Osteocyte (in vitro differentiated cells): ENCODE data around the gene RNF112. TPM values are rescaled to one million over a fixed set of nuclear protein-coding genes. Genes with fewer than 3 reads are reported as not detected.

ENCODE experiments used
- DNase-seq: peaks from one replicate; pipeline ENCODE4 v3.0.0; 2021; ENCODE audit warnings: mixed read lengths; ENCODE audit not compliant: unreplicated experiment; ENCODE audit errors: extremely low spot score
- H3K27ac Mint-ChIP-seq: one replicate; pipeline ENCODE4 v1.8.0; 2021; ENCODE audit warnings: mild to moderate bottlenecking, mixed read lengths; ENCODE audit not compliant: unreplicated experiment
- H3K27me3 Mint-ChIP-seq: one replicate; pipeline ENCODE4 v1.8.0; 2021; ENCODE audit warnings: mixed read lengths; ENCODE audit not compliant: unreplicated experiment
- H3K36me3 Mint-ChIP-seq: one replicate; pipeline ENCODE4 v1.8.0; 2021; ENCODE audit warnings: mixed read lengths; ENCODE audit not compliant: unreplicated experiment
- H3K4me1 Mint-ChIP-seq: one replicate; pipeline ENCODE4 v1.8.0; 2021; ENCODE audit warnings: mixed read lengths; ENCODE audit not compliant: unreplicated experiment
- H3K4me3 Mint-ChIP-seq: one replicate; pipeline ENCODE4 v1.8.0; 2021; ENCODE audit warnings: mild to moderate bottlenecking, moderate library complexity, mixed read lengths; ENCODE audit not compliant: unreplicated experiment
- H3K9me3 Mint-ChIP-seq: one replicate; pipeline ENCODE4 v1.8.0; 2021; ENCODE audit warnings: mixed read lengths; ENCODE audit not compliant: unreplicated experiment
- total RNA-seq: library from RNA; stranded (reverse); gene quantifications from 2 replicates; pipeline ENCODE4 v1.2.1, GENCODE V29; 2021
- TF ChIP-seq, protein P1 (sequence below): fragments of 200-600 bp; sonication (generic); IDR thresholded peaks from 2 replicates; pipeline ENCODE4 v1.5.0; 2021; ENCODE audit warnings: antibody characterized with exemption, mild to moderate bottlenecking, moderate library complexity

Gene RNF112
- total RNA-seq, 1 donor from 2014 or later: 0.89 TPM

DNA sequence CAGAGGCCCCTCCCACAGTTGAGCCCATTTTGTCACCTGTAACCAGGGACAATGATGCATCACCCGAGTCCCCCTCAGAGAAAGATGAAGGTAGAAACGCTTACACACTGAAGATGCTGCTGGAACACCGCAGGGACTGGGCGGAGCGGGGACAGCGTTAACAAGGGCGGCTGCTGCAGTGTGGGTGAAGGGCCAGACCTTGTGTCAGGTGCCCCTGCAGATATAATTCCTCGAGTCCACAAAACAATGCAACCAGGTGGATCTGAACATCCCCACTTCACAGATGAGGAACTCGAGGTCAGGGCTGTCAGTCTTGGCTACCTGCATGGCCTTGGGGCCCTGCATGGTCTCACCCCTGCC, 39.0 kb upstream of the RNF112 start:
- Mint-ChIP-seq H3K4me3 (no peak overlapping the region), H3K27ac (no peak overlapping the region), H3K9me3 (no peaks in the 10 kb centered on the region), H3K36me3 (no peaks in the 10 kb centered on the region), H3K4me1 (peaks cover 33% of the 10 kb centered on the region), H3K27me3 (no peaks in the 10 kb centered on the region)
- no peak for DNase-seq
- TF ChIP-seq, protein P1, sequence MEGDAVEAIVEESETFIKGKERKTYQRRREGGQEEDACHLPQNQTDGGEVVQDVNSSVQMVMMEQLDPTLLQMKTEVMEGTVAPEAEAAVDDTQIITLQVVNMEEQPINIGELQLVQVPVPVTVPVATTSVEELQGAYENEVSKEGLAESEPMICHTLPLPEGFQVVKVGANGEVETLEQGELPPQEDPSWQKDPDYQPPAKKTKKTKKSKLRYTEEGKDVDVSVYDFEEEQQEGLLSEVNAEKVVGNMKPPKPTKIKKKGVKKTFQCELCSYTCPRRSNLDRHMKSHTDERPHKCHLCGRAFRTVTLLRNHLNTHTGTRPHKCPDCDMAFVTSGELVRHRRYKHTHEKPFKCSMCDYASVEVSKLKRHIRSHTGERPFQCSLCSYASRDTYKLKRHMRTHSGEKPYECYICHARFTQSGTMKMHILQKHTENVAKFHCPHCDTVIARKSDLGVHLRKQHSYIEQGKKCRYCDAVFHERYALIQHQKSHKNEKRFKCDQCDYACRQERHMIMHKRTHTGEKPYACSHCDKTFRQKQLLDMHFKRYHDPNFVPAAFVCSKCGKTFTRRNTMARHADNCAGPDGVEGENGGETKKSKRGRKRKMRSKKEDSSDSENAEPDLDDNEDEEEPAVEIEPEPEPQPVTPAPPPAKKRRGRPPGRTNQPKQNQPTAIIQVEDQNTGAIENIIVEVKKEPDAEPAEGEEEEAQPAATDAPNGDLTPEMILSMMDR: no peak

DNA sequence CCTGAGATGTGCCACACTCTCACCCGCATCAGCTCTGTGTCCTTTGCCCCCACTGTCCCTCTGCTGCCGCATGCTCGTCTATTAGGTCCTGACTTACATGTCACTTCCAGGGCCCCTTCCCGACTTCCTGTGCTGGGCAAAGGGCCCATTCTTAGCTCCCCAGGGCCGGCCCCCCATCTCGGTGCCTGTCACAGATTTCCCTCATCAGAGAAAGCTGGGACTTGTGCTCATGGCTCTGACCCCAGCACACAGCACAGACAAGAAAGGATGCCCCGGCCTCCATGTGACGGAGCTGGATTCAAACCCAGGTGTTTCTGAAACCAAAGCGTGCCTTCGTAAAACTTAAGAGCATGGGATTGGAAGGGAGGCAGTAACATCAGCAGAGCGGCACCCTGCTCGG, 38.6 kb upstream of the RNF112 start:
- TF ChIP-seq, protein P1: no peak
- peaks cover 37% of the 10 kb centered on the region for H3K4me1 Mint-ChIP-seq

DNA sequence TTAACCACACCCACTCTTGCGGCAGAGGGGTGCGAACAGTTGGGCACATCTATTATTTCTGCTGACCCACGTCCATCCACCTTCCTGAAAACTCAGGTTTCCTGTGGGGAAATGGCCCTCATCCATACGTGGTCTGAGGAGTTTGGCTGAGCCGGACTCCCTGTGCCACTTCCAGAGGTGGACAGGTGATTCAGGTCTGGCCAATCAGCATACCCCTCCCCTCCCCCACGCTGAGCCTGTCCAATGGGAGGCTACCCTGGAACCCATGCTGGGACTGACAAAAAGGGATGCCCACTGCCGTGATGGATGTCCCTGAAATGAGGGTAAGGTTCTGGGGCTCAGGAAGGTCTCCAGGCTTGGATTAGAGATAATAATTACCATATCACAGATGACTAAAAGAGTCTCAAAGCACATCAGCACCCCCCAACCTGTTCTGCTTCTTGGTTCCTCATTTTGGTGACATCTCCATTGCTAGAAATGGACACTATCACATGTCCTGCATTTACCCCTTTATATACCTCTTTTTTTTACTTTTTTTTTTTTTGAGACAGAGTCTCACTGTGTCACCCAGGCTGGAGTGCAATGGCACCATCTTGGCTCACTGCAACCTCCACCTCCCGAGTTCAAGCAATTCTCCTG, 38.0 kb upstream of the RNF112 start:
- DNase-seq: no peak
- TF ChIP-seq, protein P1: no peak
- no peak overlapping the region for H3K27ac Mint-ChIP-seq
- H3K36me3 Mint-ChIP-seq: no peaks in the 10 kb centered on the region
- no peak overlapping the region for H3K4me3 Mint-ChIP-seq
- H3K9me3 Mint-ChIP-seq: no peaks in the 10 kb centered on the region
- H3K4me1 Mint-ChIP-seq: peaks cover 37% of the 10 kb centered on the region
- no peaks in the 10 kb centered on the region for H3K27me3 Mint-ChIP-seq

More for the DNA sequence above, 38.6 kb upstream of the RNF112 start:
- Mint-ChIP-seq H3K4me3 (no peak overlapping the region), H3K9me3 (no peaks in the 10 kb centered on the region), H3K36me3 (no peaks in the 10 kb centered on the region), H3K27me3 (no peaks in the 10 kb centered on the region), H3K27ac (no peak overlapping the region)
- no peak for DNase-seq

DNA sequence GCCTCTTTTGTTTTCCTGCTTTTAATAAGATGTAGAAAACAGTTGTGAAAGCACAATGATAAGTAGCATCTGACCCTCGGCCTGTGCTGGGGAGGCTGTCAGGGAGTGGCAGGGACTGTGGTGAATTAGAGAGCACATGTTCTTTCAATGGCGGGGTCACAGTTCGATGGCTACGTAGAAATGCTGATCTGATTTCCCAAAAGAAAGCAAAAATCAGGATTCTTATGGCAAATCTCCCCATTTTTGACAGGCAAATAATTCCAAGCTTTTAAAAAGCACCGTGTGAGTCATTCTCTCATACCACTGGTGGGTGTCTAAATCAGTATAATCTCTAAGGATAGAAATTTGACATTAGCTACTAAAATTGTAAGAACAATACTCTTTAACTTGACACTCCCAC, 36.9 kb upstream of the RNF112 start:
- peak overlapping the region; percentile 44 for H3K27ac Mint-ChIP-seq
- H3K4me3 Mint-ChIP-seq: no peak overlapping the region
- TF ChIP-seq, protein P1: no peak
- no peak for DNase-seq
- H3K27me3 Mint-ChIP-seq: no peaks in the 10 kb centered on the region
- H3K9me3 Mint-ChIP-seq: no peaks in the 10 kb centered on the region
- peaks cover 31% of the 10 kb centered on the region for H3K4me1 Mint-ChIP-seq
- H3K36me3 Mint-ChIP-seq: no peaks in the 10 kb centered on the region

DNA sequence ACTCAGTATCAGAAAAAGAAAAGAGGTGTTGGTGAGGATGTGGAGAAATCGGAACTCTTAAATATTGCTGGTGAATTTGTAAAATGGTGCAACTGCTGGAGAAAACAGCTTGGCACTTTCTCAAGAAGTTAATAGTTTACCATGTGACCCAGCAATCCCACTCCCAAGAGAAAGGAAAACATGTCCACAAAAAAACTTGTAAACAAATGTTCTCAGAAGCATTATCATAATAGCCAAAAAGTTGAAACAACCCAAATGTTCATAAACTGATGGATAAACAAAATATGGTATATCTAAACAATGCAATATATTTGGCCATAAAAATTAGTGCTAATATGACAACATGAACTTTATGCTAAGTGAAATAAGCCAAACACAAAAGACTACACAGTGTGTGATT, 35.3 kb upstream of the RNF112 start:
- peaks cover 25% of the 10 kb centered on the region for H3K4me1 Mint-ChIP-seq
- no peak overlapping the region for H3K4me3 Mint-ChIP-seq
- TF ChIP-seq, protein P1: no peak
- H3K36me3 Mint-ChIP-seq: peaks cover 10% of the 10 kb centered on the region
- DNase-seq: no peak
- no peaks in the 10 kb centered on the region for H3K9me3 Mint-ChIP-seq
- H3K27ac Mint-ChIP-seq: no peak overlapping the region
- H3K27me3 Mint-ChIP-seq: no peaks in the 10 kb centered on the region
